ENCODE data around the gene FAM124B.

Gene FAM124B

GRCh38 chr2:224378701-224379097 lies 23.2 kb downstream of the FAM124B start:
- Histone ChIP-seq H3K4me1 (ENCODE audit: control insufficient read depth, insufficient read depth, low read length) (no peaks in the 10 kb centered on the region), H3K4me2 (ENCODE audit: low read length) (no peak overlapping the region), H3K36me3 (ENCODE audit: insufficient read depth, low read length) (no peaks in the 10 kb centered on the region), H3K4me3 (ENCODE audit: low read length) (no peak overlapping the region), H3K27me3 (ENCODE audit: control insufficient read depth, insufficient read depth, low read length) (peaks cover 7% of the 10 kb centered on the region), H3K9me3 (replicated peaks; ENCODE audit: low read length) (no peaks in the 10 kb centered on the region), H3K9ac (ENCODE audit: low read depth, low read length) (no peak overlapping the region)

GRCh38 chr2:224377751-224378700 lies 23.9 kb downstream of the FAM124B start:
- no peak overlapping the region for H3K4me3 ChIP-seq (ENCODE audit: low read length)

GRCh38 chr2:224372641-224373040 lies 29.3 kb downstream of the FAM124B start:
- Histone ChIP-seq H3K4me3 (ENCODE audit: low read length) (no peak overlapping the region), H3K4me1 (ENCODE audit: control insufficient read depth, insufficient read depth, low read length) (no peaks in the 10 kb centered on the region), H3K9me3 (replicated peaks; ENCODE audit: low read length) (no peaks in the 10 kb centered on the region), H3K27me3 (ENCODE audit: control insufficient read depth, insufficient read depth, low read length) (peaks cover 18% of the 10 kb centered on the region), H3K9ac (ENCODE audit: low read depth, low read length) (no peak overlapping the region), H3K4me2 (ENCODE audit: low read length) (no peak overlapping the region), H3K36me3 (ENCODE audit: insufficient read depth, low read length) (no peaks in the 10 kb centered on the region)

More at GRCh38 chr2:224377751-224378700, 23.9 kb downstream of the FAM124B start:
- no peaks in the 10 kb centered on the region for H3K9me3 ChIP-seq (replicated peaks; ENCODE audit: low read length)
- H3K27me3 ChIP-seq (ENCODE audit: control insufficient read depth, insufficient read depth, low read length), result peaks cover 14% of the 10 kb centered on the region
- no peaks in the 10 kb centered on the region for H3K4me1 ChIP-seq (ENCODE audit: control insufficient read depth, insufficient read depth, low read length)
- no peak overlapping the region for H3K4me2 ChIP-seq (ENCODE audit: low read length)
- no peak overlapping the region for H3K9ac ChIP-seq (ENCODE audit: low read depth, low read length)
- H3K36me3 ChIP-seq (ENCODE audit: insufficient read depth, low read length), result no peaks in the 10 kb centered on the region

- H3K9me3 ChIP-seq (replicated peaks; ENCODE audit: low read length), result no peaks in the 10 kb centered on the region
- no peak overlapping the region for H3K9ac ChIP-seq (ENCODE audit: low read depth, low read length)
- no peaks in the 10 kb centered on the region for H3K36me3 ChIP-seq (ENCODE audit: insufficient read depth, low read length)
- H3K4me1 ChIP-seq (ENCODE audit: control insufficient read depth, insufficient read depth, low read length), result no peaks in the 10 kb centered on the region
- no peak overlapping the region for H3K4me2 ChIP-seq (ENCODE audit: low read length)
- no peak overlapping the region for H3K4me3 ChIP-seq (ENCODE audit: low read length)
- H3K27me3 ChIP-seq (ENCODE audit: control insufficient read depth, insufficient read depth, low read length), result peaks cover 11% of the 10 kb centered on the region
Measured at GRCh38 chr2:224369028-224369632, 32.8 kb downstream of the FAM124B start.

- no peaks in the 10 kb centered on the region for H3K4me1 ChIP-seq (ENCODE audit: control insufficient read depth, insufficient read depth, low read length)
- H3K9me3 ChIP-seq (replicated peaks; ENCODE audit: low read length), result no peaks in the 10 kb centered on the region
- no peaks in the 10 kb centered on the region for H3K27me3 ChIP-seq (ENCODE audit: control insufficient read depth, insufficient read depth, low read length)
- H3K36me3 ChIP-seq (ENCODE audit: insufficient read depth, low read length), result no peaks in the 10 kb centered on the region
- no peak overlapping the region for H3K4me3 ChIP-seq (ENCODE audit: low read length)
- no peak overlapping the region for H3K9ac ChIP-seq (ENCODE audit: low read depth, low read length)
- H3K4me2 ChIP-seq (ENCODE audit: low read length), result no peak overlapping the region
Measured at GRCh38 chr2:224366267-224366844, 35.6 kb downstream of the FAM124B start.

GRCh38 chr2:224365331-224365730 lies 36.6 kb downstream of the FAM124B start:
- Histone ChIP-seq H3K4me2 (ENCODE audit: low read length) (no peak overlapping the region), H3K4me3 (ENCODE audit: low read length) (no peak overlapping the region), H3K36me3 (ENCODE audit: insufficient read depth, low read length) (no peaks in the 10 kb centered on the region), H3K9ac (ENCODE audit: low read depth, low read length) (no peak overlapping the region), H3K9me3 (replicated peaks; ENCODE audit: low read length) (no peaks in the 10 kb centered on the region), H3K27me3 (ENCODE audit: control insufficient read depth, insufficient read depth, low read length) (no peaks in the 10 kb centered on the region), H3K4me1 (ENCODE audit: control insufficient read depth, insufficient read depth, low read length) (peaks cover 2% of the 10 kb centered on the region)

- Histone ChIP-seq H3K36me3 (ENCODE audit: insufficient read depth, low read length) (no peaks in the 10 kb centered on the region), H3K4me3 (ENCODE audit: low read length) (no peak overlapping the region), H3K9ac (ENCODE audit: low read depth, low read length) (no peak overlapping the region), H3K4me1 (ENCODE audit: control insufficient read depth, insufficient read depth, low read length) (peaks cover 3% of the 10 kb centered on the region), H3K9me3 (replicated peaks; ENCODE audit: low read length) (no peaks in the 10 kb centered on the region), H3K27me3 (ENCODE audit: control insufficient read depth, insufficient read depth, low read length) (no peaks in the 10 kb centered on the region), H3K4me2 (ENCODE audit: low read length) (no peak overlapping the region)
Measured at GRCh38 chr2:224363281-224363680, 38.6 kb downstream of the FAM124B start.

- Histone ChIP-seq H3K9me3 (replicated peaks; ENCODE audit: low read length) (no peaks in the 10 kb centered on the region), H3K4me3 (ENCODE audit: low read length) (no peak overlapping the region), H3K4me2 (ENCODE audit: low read length) (no peak overlapping the region), H3K4me1 (ENCODE audit: control insufficient read depth, insufficient read depth, low read length) (peaks cover 3% of the 10 kb centered on the region), H3K36me3 (ENCODE audit: insufficient read depth, low read length) (no peaks in the 10 kb centered on the region), H3K9ac (ENCODE audit: low read depth, low read length) (no peak overlapping the region), H3K27me3 (ENCODE audit: control insufficient read depth, insufficient read depth, low read length) (no peaks in the 10 kb centered on the region)
Measured at GRCh38 chr2:224362094-224362493, 39.8 kb downstream of the FAM124B start.

GRCh38 chr2:224360801-224361251 lies 41.1 kb downstream of the FAM124B start:
- Histone ChIP-seq H3K9me3 (replicated peaks; ENCODE audit: low read length) (no peaks in the 10 kb centered on the region), H3K4me3 (ENCODE audit: low read length) (no peak overlapping the region), H3K27me3 (ENCODE audit: control insufficient read depth, insufficient read depth, low read length) (peaks cover 4% of the 10 kb centered on the region), H3K4me1 (ENCODE audit: control insufficient read depth, insufficient read depth, low read length) (peaks cover 3% of the 10 kb centered on the region), H3K4me2 (ENCODE audit: low read length) (no peak overlapping the region), H3K36me3 (ENCODE audit: insufficient read depth, low read length) (no peaks in the 10 kb centered on the region), H3K9ac (ENCODE audit: low read depth, low read length) (no peak overlapping the region)

- H3K27me3 ChIP-seq (ENCODE audit: control insufficient read depth, insufficient read depth, low read length), result peaks cover 14% of the 10 kb centered on the region
- no peaks in the 10 kb centered on the region for H3K9me3 ChIP-seq (replicated peaks; ENCODE audit: low read length)
- no peak overlapping the region for H3K4me2 ChIP-seq (ENCODE audit: low read length)
- H3K4me1 ChIP-seq (ENCODE audit: control insufficient read depth, insufficient read depth, low read length), result peaks cover 3% of the 10 kb centered on the region
- H3K4me3 ChIP-seq (ENCODE audit: low read length), result no peak overlapping the region
- no peaks in the 10 kb centered on the region for H3K36me3 ChIP-seq (ENCODE audit: insufficient read depth, low read length)
- no peak overlapping the region for H3K9ac ChIP-seq (ENCODE audit: low read depth, low read length)
Measured at GRCh38 chr2:224359569-224359968, 42.3 kb downstream of the FAM124B start.

GRCh38 chr2:224357098-224357901 lies 44.6 kb downstream of the FAM124B start:
- peaks cover 3% of the 10 kb centered on the region for H3K4me1 ChIP-seq (ENCODE audit: control insufficient read depth, insufficient read depth, low read length)
- H3K4me2 ChIP-seq (ENCODE audit: low read length), result no peak overlapping the region
- no peaks in the 10 kb centered on the region for H3K9me3 ChIP-seq (replicated peaks; ENCODE audit: low read length)
- no peak overlapping the region for H3K4me3 ChIP-seq (ENCODE audit: low read length)
- peaks cover 14% of the 10 kb centered on the region for H3K27me3 ChIP-seq (ENCODE audit: control insufficient read depth, insufficient read depth, low read length)
- no peak overlapping the region for H3K9ac ChIP-seq (ENCODE audit: low read depth, low read length)
- no peaks in the 10 kb centered on the region for H3K36me3 ChIP-seq (ENCODE audit: insufficient read depth, low read length)
